Testis (tissue), 3 donors: ENCODE data around the gene PAXX. TPM values are rescaled to one million over a fixed set of nuclear protein-coding genes. Genes with fewer than 3 reads are reported as not detected.
"Not testable (repeated sequence)": the region's sequence is repeated elsewhere in the genome, so short reads cannot be mapped to it uniquely, and the experiment has no call there.

Source experiments
- DNase-seq: peaks from one replicate; pipeline ENCODE4 v3.0.0-alpha.2; 2019
- H3K27ac ChIP-seq, 2 donors: fragments of 200-600 bp; sonication (generic); one replicate each; pipeline ENCODE4 v1.5.1; 2019
- H3K27me3 ChIP-seq: fragments of 200-600 bp; sonication (generic); one replicate; pipeline ENCODE4 v1.5.1; 2019
- H3K36me3 ChIP-seq: fragments of 200-600 bp; sonication (generic); one replicate; pipeline ENCODE4 v1.5.1; 2017; ENCODE audit warnings: low read depth; ENCODE audit errors: missing control alignments
- H3K4me1 ChIP-seq: fragments of 200-600 bp; sonication (generic); one replicate; pipeline ENCODE4 v1.5.1; 2019
- H3K4me3 ChIP-seq, 2 donors: fragments of 200-600 bp; sonication (generic); one replicate each; pipeline ENCODE4 v1.5.1; 2017 to 2019
- H3K9me3 ChIP-seq: fragments of 200-600 bp; sonication (generic); one replicate; pipeline ENCODE4 v1.5.1; 2017
- CTCF ChIP-seq, 3 experiments: fragments of 450-650 bp in 2 of 3; fragments of 200-600 bp in 1 of 3; sonication (generic) in 1 of 3; IDR thresholded peaks; one replicate each; pipeline ENCODE4 v1.5.1; 2016 to 2019; ENCODE audit warnings: antibody characterized with exemption in 3 of 3, mild to moderate bottlenecking in 2 of 3, moderate library complexity in 1 of 3
- POLR2A ChIP-seq: fragments of 450-650 bp; IDR thresholded peaks from one replicate; pipeline ENCODE4 v1.6.1; 2017; ENCODE audit warnings: antibody characterized with exemption, mild to moderate bottlenecking, moderate library complexity
- WGBS, 2 donors: methylation state at CpG; one replicate each; pipeline ENCODE4 v1.1.5; 2018; 5-methylcytosine and 5-hydroxymethylcytosine counted together
- intact Hi-C: fragments of 100-400 bp; cut with DNase I; formaldehyde crosslinking; loops from one replicate; pipeline ENCODE4 v1.15.1; 2023; ENCODE audit warnings: low total_unique reads
- polyA plus RNA-seq: library from polyadenylated mRNA; stranded (reverse); fragments of 350-450 nt; fragmentation: Illumina TruSeq; extraction: RNeasy Lipid Tissue Mini Kit (QIAGEN cat#74804); gene quantifications from one replicate; pipeline ENCODE4 v1.2.3, GENCODE V29; 2014; ENCODE audit warnings: low read depth, low replicate concordance; ENCODE audit not compliant: insufficient read depth
- total RNA-seq, 2 donors: library from RNA; depleted of rRNA; stranded (reverse); fragments of >200 nt; gene quantifications; one replicate each; pipeline ENCODE4 v1.2.3, GENCODE V29; 2016

The PAXX gene
- total and polyA plus RNA-seq, 3 donors from 2014 or later, result 25.9 to 56.6 (median 47.8) TPM

GRCh38 chr9:137031904-137032640 lies 39.9 kb downstream of the PAXX start, which contains the start of gene FUT7:
Gene FUT7, minus strand, starts transcription at chr9:137032088. Its CDS starts 97 bp downstream, at chr9:137031991.
- H3K4me3 ChIP-seq, result no peak within 1 kb of the TSS
- 62 to 68% methylated on average over 10 to 16 of the region's 16 CpGs for WGBS, 2 donors
- TF ChIP-seq CTCF (IDR thresholded peaks at IDR 0.05) (no peak), POLR2A (no peak)

GRCh38 chr9:137032858-137033257 lies 40.6 kb downstream of the PAXX start:
- WGBS, 2 donors, result 87 to 89% methylated on average over 7 to 10 of the region's 10 CpGs
- H3K4me3 ChIP-seq, result no peak overlapping the region
- no peaks in the 10 kb centered on the region for H3K36me3 ChIP-seq
- H3K4me1 ChIP-seq, result peaks cover 23% of the 10 kb centered on the region
- intact Hi-C loops, result loop anchor here (10.0 kb wide), 1 partner anchor 198 kb away; no protein-coding TSS in a partner anchor
- TF ChIP-seq POLR2A, result no peak
- no peak for TF ChIP-seq CTCF (IDR thresholded peaks at IDR 0.05)
- H3K27me3 ChIP-seq, result no peaks in the 10 kb centered on the region
- no peak overlapping the region for H3K27ac ChIP-seq
- DNase-seq, result peak; percentile 48
- no peaks in the 10 kb centered on the region for H3K9me3 ChIP-seq

More at GRCh38 chr9:137031904-137032640, 39.9 kb downstream of the PAXX start, which contains the start of gene FUT7:
- Histone ChIP-seq H3K27me3 (no peaks in the 10 kb centered on the region), H3K36me3 (no peaks in the 10 kb centered on the region), H3K27ac (no peak within 1 kb of the TSS), H3K9me3 (no peaks in the 10 kb centered on the region), H3K4me1 (peaks cover 27% of the 10 kb centered on the region)
- intact Hi-C loops, result loop anchor here (10.0 kb wide), 1 partner anchor 197 kb away; no protein-coding TSS in a partner anchor
- DNase-seq, result no peak

- peaks cover 23% of the 10 kb centered on the region for H3K4me1 ChIP-seq
- intact Hi-C loops, result loop anchor here (10.0 kb wide), 1 partner anchor 199 kb away; no protein-coding TSS in a partner anchor
- not testable (repeated sequence) for DNase-seq, H3K4me3 ChIP-seq, H3K36me3 ChIP-seq, H3K27me3 ChIP-seq, H3K27ac ChIP-seq, H3K9me3 ChIP-seq
- WGBS, 2 donors, result 86 to 92% methylated on average over 5 of the region's 5 CpGs
These were observed 41.3 kb downstream of the PAXX start for GRCh38 chr9:137033481-137033880.

- no peaks in the 10 kb centered on the region for H3K9me3 ChIP-seq
- no peak for TF ChIP-seq POLR2A
- no peak for TF ChIP-seq CTCF (IDR thresholded peaks at IDR 0.05)
- no peaks in the 10 kb centered on the region for H3K36me3 ChIP-seq
- DNase-seq, result no peak
- WGBS, 2 donors, result 46 to 68% methylated on average over 8 to 14 of the region's 15 CpGs
- no peak overlapping the region for H3K4me3 ChIP-seq
- intact Hi-C loops, result loop anchor here (10.0 kb wide), 1 partner anchor 199 kb away; no protein-coding TSS in a partner anchor
- H3K27ac ChIP-seq, result no peak overlapping the region
- H3K4me1 ChIP-seq, result peaks cover 16% of the 10 kb centered on the region
- H3K27me3 ChIP-seq, result no peaks in the 10 kb centered on the region
These were observed 42.0 kb downstream of the PAXX start for GRCh38 chr9:137034039-137034708.
